Esophagus squamous epithelium (tissue), 5 donors: ENCODE measurements around the gene UBE2J2. TPM values are rescaled to one million over a fixed set of nuclear protein-coding genes. Genes with fewer than 3 reads are reported as not detected.

Experiments used
- DNase-seq: peaks from one replicate; lab custom pipeline; 2025; lab: John Stamatoyannopoulos, UW
- H3K27ac ChIP-seq, 4 donors: fragments of 200-600 bp; sonication (generic); one replicate each; pipeline ENCODE4 v1.5.1; 2016 to 2019; ENCODE audit warnings: mild to moderate bottlenecking in 1 of 4
- H3K27me3 ChIP-seq, 4 donors: fragments of 200-600 bp; sonication (generic); 1 replicate in 3 of 4; 2 replicates in 1 of 4; pipeline versions ENCODE4 v1.5.1 to v1.6.0; 2017 to 2021; ENCODE audit warnings: antibody characterized with exemption in 1 of 4
- H3K36me3 ChIP-seq, 3 donors: fragments of 200-600 bp; sonication (generic); one replicate each; pipeline ENCODE4 v1.5.1; 2016 to 2019
- H3K4me1 ChIP-seq, 3 donors: fragments of 200-600 bp; sonication (generic); one replicate each; pipeline ENCODE4 v1.5.1; 2017 to 2019
- H3K4me3 ChIP-seq, 4 donors: fragments of 200-600 bp; sonication (generic); 1 replicate in 3 of 4; 2 replicates in 1 of 4; pipeline ENCODE4 v1.5.1; 2016 to 2019; ENCODE audit warnings: mild to moderate bottlenecking in 2 of 4, moderate library complexity in 1 of 4
- H3K9me3 ChIP-seq, 3 donors: fragments of 200-600 bp; sonication (generic); one replicate each; pipeline ENCODE4 v1.5.1; 2016 to 2019
- POLR2A ChIP-seq, 4 donors: fragments of 450-650 bp; IDR thresholded peaks; one replicate each; pipeline ENCODE4 v1.6.1; 2017; ENCODE audit warnings: antibody characterized with exemption in 4 of 4, mild to moderate bottlenecking in 4 of 4, moderate library complexity in 3 of 4
- WGBS, 2 donors: methylation state at CpG; one replicate each; pipeline ENCODE4 v1.1.5; 2018; 5-methylcytosine and 5-hydroxymethylcytosine counted together
- intact Hi-C: fragments of 100-400 bp; cut with DNase I; formaldehyde crosslinking; loops from one replicate; pipeline ENCODE4 v1.15.0; 2022
- total RNA-seq, 4 donors: library from RNA; depleted of rRNA; stranded (reverse); fragments of >200 nt; gene quantifications; one replicate each; pipeline ENCODE4 v1.1.0, GENCODE V29; 2016
- TF ChIP-seq, protein P1 (sequence below), 6 experiments: fragments of 450-650 bp in 4 of 6; fragments of 200-600 bp in 2 of 6; sonication (generic) in 2 of 6; IDR thresholded peaks; one replicate each; pipeline ENCODE4 v1.5.1; 2016 to 2019; ENCODE audit warnings: antibody characterized with exemption in 6 of 6, mild to moderate bottlenecking in 4 of 6, moderate library complexity in 4 of 6
- donor health status: DM: yes; HTN: yes; CAD: no.

The UBE2J2 gene
- total RNA-seq, 4 donors from 2014 or later, result 32.6 to 54.3 (median 42.5) TPM

DNA sequence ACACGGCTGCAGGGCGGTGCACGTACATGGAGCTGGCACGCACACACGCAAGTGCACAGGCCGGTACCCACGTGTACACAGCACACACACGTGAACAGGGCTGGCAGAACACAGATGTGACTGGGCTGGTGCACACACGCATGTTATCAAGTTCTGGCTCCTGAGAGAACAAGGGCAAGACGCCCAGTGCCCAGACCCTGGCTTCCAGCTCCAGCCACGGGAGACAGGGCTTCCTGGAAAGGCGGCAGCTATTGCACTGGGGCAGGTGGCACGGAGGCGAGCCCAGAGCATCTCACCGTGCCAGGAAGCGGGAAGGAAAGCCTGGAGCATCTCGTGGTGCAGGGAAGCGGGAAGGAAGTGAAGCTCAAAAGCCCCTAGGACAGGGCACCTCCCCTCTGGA is 47.7 kb downstream of the UBE2J2 start:
- TF ChIP-seq POLR2A (IDR thresholded peaks at IDR 0.05), result no peak
- TF ChIP-seq, protein P1, sequence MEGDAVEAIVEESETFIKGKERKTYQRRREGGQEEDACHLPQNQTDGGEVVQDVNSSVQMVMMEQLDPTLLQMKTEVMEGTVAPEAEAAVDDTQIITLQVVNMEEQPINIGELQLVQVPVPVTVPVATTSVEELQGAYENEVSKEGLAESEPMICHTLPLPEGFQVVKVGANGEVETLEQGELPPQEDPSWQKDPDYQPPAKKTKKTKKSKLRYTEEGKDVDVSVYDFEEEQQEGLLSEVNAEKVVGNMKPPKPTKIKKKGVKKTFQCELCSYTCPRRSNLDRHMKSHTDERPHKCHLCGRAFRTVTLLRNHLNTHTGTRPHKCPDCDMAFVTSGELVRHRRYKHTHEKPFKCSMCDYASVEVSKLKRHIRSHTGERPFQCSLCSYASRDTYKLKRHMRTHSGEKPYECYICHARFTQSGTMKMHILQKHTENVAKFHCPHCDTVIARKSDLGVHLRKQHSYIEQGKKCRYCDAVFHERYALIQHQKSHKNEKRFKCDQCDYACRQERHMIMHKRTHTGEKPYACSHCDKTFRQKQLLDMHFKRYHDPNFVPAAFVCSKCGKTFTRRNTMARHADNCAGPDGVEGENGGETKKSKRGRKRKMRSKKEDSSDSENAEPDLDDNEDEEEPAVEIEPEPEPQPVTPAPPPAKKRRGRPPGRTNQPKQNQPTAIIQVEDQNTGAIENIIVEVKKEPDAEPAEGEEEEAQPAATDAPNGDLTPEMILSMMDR (IDR thresholded peaks at IDR 0.05), result no peak
- WGBS, 2 donors, result 79 to 85% methylated on average over 16 to 18 of the region's 18 CpGs
- H3K4me1 ChIP-seq, result peaks cover 15 to 54% (median 19%) of the 10 kb centered on the region in 3 donors
- no peak overlapping the region for H3K4me3 ChIP-seq
- H3K27ac ChIP-seq, result no peak overlapping the region
- H3K9me3 ChIP-seq, result no peaks in the 10 kb centered on the region
- intact Hi-C loops, result no loop called here
- no peaks in the 10 kb centered on the region for H3K27me3 ChIP-seq
- no peak for DNase-seq
- H3K36me3 ChIP-seq, result peaks cover 38 to 86% (median 48%) of the 10 kb centered on the region in 3 donors

- Histone ChIP-seq H3K27ac (no peak overlapping the region), H3K36me3 (peaks cover 38 to 92% (median 48%) of the 10 kb centered on the region in 3 donors), H3K4me1 (peaks cover 9 to 48% (median 13%) of the 10 kb centered on the region in 3 donors), H3K9me3 (no peaks in the 10 kb centered on the region), H3K27me3 (no peaks in the 10 kb centered on the region), H3K4me3 (no peak overlapping the region)
- WGBS, 2 donors, result 60 to 78% methylated on average over 2 to 14 of the region's 34 CpGs
- TF ChIP-seq POLR2A (IDR thresholded peaks at IDR 0.05), result no peak
- TF ChIP-seq, protein P1 (IDR thresholded peaks at IDR 0.05), result no peak
- intact Hi-C loops, result no loop called here
- no peak for DNase-seq
Measured at GRCh38 chr1:1225238-1225845, 48.3 kb downstream of the UBE2J2 start.

DNA sequence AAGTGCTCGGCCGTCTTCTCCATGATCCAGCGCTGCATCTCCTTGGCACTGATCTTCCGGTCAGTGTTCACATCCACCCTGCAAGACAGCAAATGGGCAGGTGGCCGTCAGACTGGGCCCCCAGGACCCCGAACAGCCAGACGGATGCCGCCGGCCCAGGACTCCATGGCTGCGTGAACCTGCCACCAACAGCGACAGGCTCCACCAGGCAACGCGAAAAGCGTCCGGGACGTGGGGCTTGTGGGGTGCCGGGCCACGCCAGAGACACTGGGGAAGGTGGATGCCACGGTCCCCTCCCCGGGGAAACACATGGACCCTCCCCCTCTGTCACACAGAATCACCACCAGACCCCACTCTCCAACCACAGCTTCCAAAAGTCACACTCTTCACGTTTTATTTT is 49.8 kb downstream of the UBE2J2 start:
- Histone ChIP-seq H3K27ac (no peak overlapping the region), H3K36me3 (peaks cover 38 to 100% (median 48%) of the 10 kb centered on the region in 3 donors), H3K4me1 (peaks cover 0 to 33% (median 0%) of the 10 kb centered on the region in 3 donors), H3K27me3 (no peaks in the 10 kb centered on the region), H3K9me3 (no peaks in the 10 kb centered on the region), H3K4me3 (no peak overlapping the region)
- intact Hi-C loops, result no loop called here
- WGBS, 2 donors, result 93 to 100% methylated on average over 1 to 12 of the region's 21 CpGs
- TF ChIP-seq POLR2A (IDR thresholded peaks at IDR 0.05), result no peak
- TF ChIP-seq, protein P1 (IDR thresholded peaks at IDR 0.05), result no peak
- DNase-seq, result no peak

DNA sequence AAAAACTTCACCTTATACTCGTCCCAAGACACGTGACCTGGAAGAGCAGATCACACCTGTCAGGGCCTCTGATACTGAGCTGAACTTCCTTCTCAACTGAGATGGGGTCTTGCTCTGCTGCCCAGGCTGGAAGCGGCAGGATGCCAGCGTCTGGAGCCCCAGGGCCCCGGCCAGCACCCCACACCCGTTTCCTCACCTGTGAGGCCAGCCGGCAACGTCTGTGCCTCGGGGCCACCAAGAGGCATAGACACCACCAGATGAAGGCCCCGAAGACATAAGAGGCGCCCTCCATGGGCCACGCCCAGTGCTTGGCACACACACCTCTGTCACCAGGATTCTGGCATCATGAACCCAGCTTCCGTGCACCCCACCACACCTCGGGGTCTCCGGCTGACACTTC is 50.3 kb downstream of the UBE2J2 start:
- no peak for DNase-seq
- peaks cover 0 to 31% (median 0%) of the 10 kb centered on the region in 3 donors for H3K4me1 ChIP-seq
- no peaks in the 10 kb centered on the region for H3K9me3 ChIP-seq
- H3K4me3 ChIP-seq, result no peak overlapping the region
- intact Hi-C loops, result no loop called here
- H3K27me3 ChIP-seq, result no peaks in the 10 kb centered on the region
- WGBS, 2 donors, result 80 to 92% methylated on average over 1 to 5 of the region's 15 CpGs
- H3K27ac ChIP-seq, result no peak overlapping the region
- H3K36me3 ChIP-seq, result peaks cover 39 to 100% (median 43%) of the 10 kb centered on the region in 3 donors
- TF ChIP-seq, protein P1 (IDR thresholded peaks at IDR 0.05), result no peak
- no peak for TF ChIP-seq POLR2A (IDR thresholded peaks at IDR 0.05)

- WGBS, 2 donors, result 95 to 96% methylated on average over 22 to 40 of the region's 44 CpGs
- Histone ChIP-seq H3K9me3 (no peaks in the 10 kb centered on the region), H3K27ac (no peak overlapping the region), H3K4me3 (no peak overlapping the region), H3K4me1 (peaks cover 0 to 31% (median 1%) of the 10 kb centered on the region in 3 donors), H3K27me3 (no peaks in the 10 kb centered on the region), H3K36me3 (peaks cover 38 to 100% (median 38%) of the 10 kb centered on the region in 3 donors)
- DNase-seq, result no peak
- TF ChIP-seq, protein P1 (IDR thresholded peaks at IDR 0.05), result no peak
- no peak for TF ChIP-seq POLR2A (IDR thresholded peaks at IDR 0.05)
- intact Hi-C loops, result no loop called here
Measured at GRCh38 chr1:1222575-1223225, 51.0 kb downstream of the UBE2J2 start.
